ENCODE results near the gene ZNF655.
"Not testable (repeated sequence)": the region's sequence is repeated elsewhere in the genome, so short reads cannot be mapped to it uniquely, and the experiment has no call there.

The ZNF655 gene

DNA sequence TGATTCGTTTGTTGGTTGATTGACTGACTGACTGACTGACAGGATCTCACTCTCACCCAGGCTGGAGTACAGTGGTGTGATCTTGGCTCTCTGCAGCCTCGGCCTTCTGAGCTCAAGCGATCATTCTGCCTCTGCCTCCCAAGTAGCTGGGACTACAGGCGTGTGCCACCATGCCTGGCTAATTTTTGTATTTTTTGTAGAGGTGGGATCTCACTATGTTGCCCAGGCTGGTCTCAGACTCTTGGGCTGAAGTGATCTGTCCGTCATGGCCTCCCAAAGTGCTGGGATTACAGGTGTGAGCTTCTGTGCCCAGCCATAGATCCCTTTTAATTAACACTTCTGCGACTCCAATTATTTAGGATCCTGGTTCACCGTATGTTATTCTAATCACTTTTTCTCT is 10.3 kb downstream of the ZNF655 start:
- not testable (repeated sequence) for H3K27me3 ChIP-seq (ENCODE audit: insufficient read depth, low read length); H3K4me1 ChIP-seq (ENCODE audit: insufficient read depth, low read length); H2AFZ ChIP-seq (ENCODE audit: low read depth, low read length); H3K9me3 ChIP-seq (ENCODE audit: low read length); H3K4me3 ChIP-seq (ENCODE audit: low read length)
- peaks cover 72% of the 10 kb centered on the region for H3K36me3 ChIP-seq (ENCODE audit: insufficient read depth, low read length)

DNA sequence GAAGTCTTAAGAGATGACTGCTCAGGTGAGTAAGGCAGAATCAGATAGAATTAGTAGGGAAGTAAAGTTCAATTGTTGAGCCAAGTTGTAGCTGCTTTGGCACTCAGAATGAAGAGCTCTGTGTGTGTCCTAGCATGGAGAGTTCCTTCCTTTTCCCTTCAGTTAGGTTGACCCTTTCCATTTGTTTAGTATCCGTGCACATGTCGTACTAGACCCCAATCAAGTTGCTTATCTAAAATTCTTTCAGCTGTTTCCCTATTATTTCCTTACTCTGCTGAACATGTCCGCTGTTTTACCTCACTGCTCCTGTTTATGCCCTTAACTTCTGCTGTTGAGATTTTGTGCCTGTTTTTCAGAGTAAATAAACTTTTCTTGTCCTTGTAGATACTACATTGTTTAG is 13.3 kb downstream of the ZNF655 start:
- Histone ChIP-seq H2AFZ (ENCODE audit: low read depth, low read length) (no peak overlapping the region), H3K9me3 (ENCODE audit: low read length) (peaks cover 2% of the 10 kb centered on the region), H3K4me1 (ENCODE audit: insufficient read depth, low read length) (no peaks in the 10 kb centered on the region), H3K27me3 (ENCODE audit: insufficient read depth, low read length) (no peaks in the 10 kb centered on the region), H3K36me3 (ENCODE audit: insufficient read depth, low read length) (peaks cover 60% of the 10 kb centered on the region), H3K4me3 (ENCODE audit: low read length) (no peak overlapping the region)

DNA sequence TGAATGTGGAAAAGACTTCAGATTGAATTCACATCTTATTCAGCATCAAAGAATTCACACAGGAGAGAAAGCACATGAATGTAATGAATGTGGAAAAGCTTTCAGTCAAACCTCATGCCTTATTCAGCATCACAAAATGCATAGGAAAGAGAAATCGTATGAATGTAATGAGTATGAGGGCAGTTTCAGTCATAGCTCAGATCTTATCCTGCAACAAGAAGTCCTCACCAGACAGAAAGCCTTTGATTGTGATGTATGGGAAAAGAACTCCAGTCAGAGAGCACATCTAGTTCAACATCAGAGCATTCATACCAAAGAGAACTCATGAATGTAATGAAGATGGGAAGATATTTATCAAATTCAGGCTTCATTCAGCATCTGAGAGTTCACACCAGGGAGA is 14.8 kb downstream of the ZNF655 start:
- peaks cover 57% of the 10 kb centered on the region for H3K36me3 ChIP-seq (ENCODE audit: insufficient read depth, low read length)
- no peaks in the 10 kb centered on the region for H3K4me1 ChIP-seq (ENCODE audit: insufficient read depth, low read length)
- H3K9me3 ChIP-seq (ENCODE audit: low read length), result peaks cover 2% of the 10 kb centered on the region
- no peak overlapping the region for H3K4me3 ChIP-seq (ENCODE audit: low read length)
- H3K27me3 ChIP-seq (ENCODE audit: insufficient read depth, low read length), result no peaks in the 10 kb centered on the region
- H2AFZ ChIP-seq (ENCODE audit: low read depth, low read length), result no peak overlapping the region

DNA sequence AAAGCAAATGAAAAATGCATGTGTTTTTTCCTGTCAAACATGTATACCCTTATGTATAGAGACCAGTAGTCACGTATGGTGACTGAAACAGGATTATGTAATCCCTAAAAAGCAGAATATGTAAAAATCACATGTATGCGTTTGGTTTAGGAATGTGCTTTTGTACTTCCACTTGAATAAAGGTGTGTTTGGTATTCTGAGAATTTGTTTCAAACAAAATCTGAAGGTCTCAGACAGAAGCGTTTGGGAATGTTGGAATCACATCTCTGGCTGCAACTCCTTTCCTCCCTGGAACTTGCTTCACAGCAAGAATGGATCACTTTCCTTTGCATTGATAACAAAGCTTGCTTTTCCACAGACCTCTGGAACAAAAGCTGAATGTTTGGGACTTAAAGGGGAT is 17.8 kb downstream of the ZNF655 start:
- Histone ChIP-seq H3K36me3 (ENCODE audit: insufficient read depth, low read length) (peaks cover 31% of the 10 kb centered on the region), H2AFZ (ENCODE audit: low read depth, low read length) (no peak overlapping the region), H3K27me3 (ENCODE audit: insufficient read depth, low read length) (no peaks in the 10 kb centered on the region), H3K4me3 (ENCODE audit: low read length) (no peak overlapping the region), H3K9me3 (ENCODE audit: low read length) (no peaks in the 10 kb centered on the region), H3K4me1 (ENCODE audit: insufficient read depth, low read length) (no peaks in the 10 kb centered on the region)

DNA sequence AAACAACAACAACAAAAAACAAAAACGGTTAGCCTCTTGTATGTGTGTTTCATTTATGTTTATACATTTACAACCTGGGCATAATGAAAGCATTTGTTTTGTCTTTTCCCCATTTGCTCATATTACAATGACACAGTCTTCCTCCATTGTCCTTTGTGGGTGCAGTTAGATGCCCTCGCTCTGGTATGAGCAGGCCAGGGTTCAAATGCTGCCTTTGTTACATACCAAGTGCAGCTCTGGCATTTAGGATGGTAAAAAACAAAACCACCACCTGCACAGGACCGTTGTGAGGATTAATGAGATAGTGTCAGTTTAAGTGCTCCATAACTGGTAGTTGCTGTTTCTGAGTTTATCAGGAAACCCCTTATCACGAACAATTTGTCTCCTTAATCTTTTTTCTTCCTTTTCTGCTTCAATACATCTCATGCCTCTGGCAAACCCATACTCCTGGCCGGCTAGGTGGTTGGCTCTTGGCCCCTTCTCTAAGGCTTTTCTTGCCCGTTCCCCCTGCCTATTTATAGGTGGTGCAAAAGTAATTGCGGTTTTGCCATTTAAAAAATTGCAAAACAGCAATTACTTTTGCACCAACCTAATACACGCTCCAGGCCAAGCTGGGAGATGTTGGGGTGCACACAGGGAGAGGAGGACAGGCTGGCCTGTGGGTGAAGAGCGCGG is 21.0 kb downstream of the ZNF655 start:
- Histone ChIP-seq H3K27me3 (ENCODE audit: insufficient read depth, low read length) (no peaks in the 10 kb centered on the region), H3K9me3 (ENCODE audit: low read length) (no peaks in the 10 kb centered on the region), H2AFZ (ENCODE audit: low read depth, low read length) (no peak overlapping the region), H3K36me3 (ENCODE audit: insufficient read depth, low read length) (peaks cover 5% of the 10 kb centered on the region), H3K4me1 (ENCODE audit: insufficient read depth, low read length) (no peaks in the 10 kb centered on the region), H3K4me3 (ENCODE audit: low read length) (no peak overlapping the region)

DNA sequence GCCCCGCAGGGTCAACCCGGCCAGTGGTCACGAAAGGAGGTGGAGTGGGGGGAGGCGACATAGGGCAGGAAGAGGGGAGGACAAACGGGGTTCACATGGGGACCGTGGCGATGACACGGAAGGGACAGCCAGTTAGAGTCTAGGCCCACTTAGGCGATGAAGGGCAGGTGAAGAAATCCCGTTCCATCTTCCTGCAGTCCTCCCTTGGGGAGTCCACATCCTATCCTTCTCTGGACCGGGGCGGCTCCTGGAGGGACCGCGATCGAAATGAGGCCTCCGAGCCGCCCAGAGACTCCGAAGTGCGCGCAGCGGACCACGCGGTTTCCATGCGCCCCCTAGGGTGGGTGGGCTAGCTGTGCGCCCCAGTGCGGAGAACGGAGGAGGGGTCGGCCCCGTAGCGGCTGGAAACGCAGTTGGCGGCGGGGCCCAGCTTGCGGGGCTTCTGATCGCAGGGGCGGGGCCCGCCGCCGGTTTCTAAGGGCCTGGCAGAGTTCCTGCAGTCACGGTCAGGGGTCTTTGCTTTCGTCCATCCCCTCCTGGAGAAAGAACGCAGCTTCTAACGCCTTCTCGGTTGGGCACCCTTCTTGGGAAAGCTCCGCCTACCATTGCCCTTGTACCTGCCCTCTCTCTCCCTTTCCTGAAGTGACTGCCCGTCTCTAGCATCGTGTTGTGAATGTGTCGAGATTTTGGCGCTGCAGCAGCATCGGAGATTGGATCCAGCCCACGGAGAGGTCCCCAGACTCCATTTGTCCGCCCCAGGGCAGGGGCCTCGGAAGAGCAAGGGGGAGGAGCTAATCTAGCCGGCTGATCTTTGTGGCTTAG is 21.7 kb downstream of the ZNF655 start:
- Histone ChIP-seq H2AFZ (ENCODE audit: low read depth, low read length) (peak overlapping the region; percentile 23), H3K4me3 (ENCODE audit: low read length) (peak overlapping the region; percentile 41), H3K36me3 (ENCODE audit: insufficient read depth, low read length) (no peaks in the 10 kb centered on the region), H3K4me1 (ENCODE audit: insufficient read depth, low read length) (no peaks in the 10 kb centered on the region), H3K9me3 (ENCODE audit: low read length) (no peaks in the 10 kb centered on the region), H3K27me3 (ENCODE audit: insufficient read depth, low read length) (no peaks in the 10 kb centered on the region)

DNA sequence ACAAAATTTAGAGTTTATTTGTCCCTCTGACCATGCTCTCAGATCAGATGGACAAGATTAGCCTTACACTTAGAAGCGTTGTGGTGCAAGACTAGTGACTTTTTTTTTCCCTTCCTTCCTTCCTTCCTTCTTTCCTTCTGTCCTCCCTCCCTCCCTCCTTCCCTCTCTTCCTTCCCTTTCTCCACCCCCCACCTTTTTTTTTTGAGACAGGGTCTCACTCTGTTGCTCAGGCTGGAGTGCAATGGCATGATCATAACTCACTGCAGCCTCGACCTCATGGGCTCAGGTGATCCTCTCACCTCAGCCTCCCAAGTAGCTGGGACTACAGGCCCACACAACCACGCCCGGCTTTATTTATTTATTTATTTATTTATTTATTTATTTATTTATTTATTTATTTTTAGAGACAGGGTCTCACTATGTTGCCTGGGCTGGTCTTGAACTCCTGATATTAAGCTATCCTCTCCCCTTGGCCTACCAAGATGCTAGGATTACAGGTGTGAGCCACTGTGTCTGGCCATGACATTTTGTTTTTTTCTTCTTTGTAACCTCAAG is 22.4 kb downstream of the ZNF655 start:
- H3K4me1 ChIP-seq (ENCODE audit: insufficient read depth, low read length); H3K27me3 ChIP-seq (ENCODE audit: insufficient read depth, low read length); H3K9me3 ChIP-seq (ENCODE audit: low read length); H3K36me3 ChIP-seq (ENCODE audit: insufficient read depth, low read length): not testable (repeated sequence)
- peak overlapping the region; percentile 23 for H2AFZ ChIP-seq (ENCODE audit: low read depth, low read length)
- H3K4me3 ChIP-seq (ENCODE audit: low read length), result peak overlapping the region; percentile 41

DNA sequence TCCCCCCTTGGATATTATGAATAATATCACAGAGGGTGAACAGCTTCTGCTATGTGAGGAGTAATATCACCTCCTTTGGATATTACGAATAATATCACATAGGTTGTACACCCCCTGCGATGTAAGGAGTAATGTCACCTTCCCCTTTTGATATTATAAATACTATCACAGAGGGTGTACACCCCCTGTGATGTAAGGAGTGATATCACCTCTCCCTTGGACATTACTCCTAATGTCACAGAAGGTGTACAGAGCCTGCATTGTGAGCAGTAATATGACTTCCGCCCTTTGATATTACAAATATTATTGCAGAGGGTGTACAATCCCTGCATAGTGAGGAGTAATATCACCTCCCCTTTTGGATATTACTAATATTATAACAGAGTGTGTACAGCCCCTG is 30.4 kb downstream of the ZNF655 start:
- Histone ChIP-seq H3K4me3 (ENCODE audit: low read length) (no peak overlapping the region), H3K4me1 (ENCODE audit: insufficient read depth, low read length) (no peaks in the 10 kb centered on the region), H3K9me3 (ENCODE audit: low read length) (no peaks in the 10 kb centered on the region), H3K36me3 (ENCODE audit: insufficient read depth, low read length) (no peaks in the 10 kb centered on the region), H3K27me3 (ENCODE audit: insufficient read depth, low read length) (no peaks in the 10 kb centered on the region), H2AFZ (ENCODE audit: low read depth, low read length) (no peak overlapping the region)

DNA sequence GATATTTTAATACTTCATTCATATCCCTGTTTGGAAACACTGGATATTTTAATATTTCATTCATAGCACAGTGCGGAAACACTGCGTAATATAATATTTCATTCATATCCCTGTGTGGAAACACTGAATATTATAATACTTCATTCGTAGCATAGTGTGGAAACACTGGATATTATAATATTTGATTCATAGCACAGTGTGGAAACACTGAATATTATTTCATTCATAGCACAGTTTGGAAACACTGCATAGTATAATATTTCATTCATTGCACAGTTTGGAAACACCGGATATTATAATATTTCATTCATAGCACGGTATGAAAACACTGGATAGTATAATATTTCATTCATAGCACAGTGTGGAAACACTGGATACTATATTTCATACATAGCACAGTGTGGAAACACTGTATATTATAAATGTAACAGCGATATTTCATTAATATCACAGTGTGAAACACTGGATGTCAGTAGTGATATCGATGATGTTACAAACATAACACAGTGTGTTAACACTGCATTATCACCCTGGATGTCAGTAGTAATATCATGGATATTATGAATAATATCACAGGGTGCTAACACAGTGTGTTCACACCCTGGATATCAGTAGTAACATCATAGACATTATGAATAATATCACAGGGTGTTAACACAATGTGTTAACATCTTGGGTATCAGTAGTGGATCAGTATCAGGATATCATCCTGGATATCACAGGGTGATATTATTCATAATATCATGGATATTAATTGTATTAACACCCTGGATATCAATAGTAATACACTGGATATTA is 36.7 kb downstream of the ZNF655 start:
- H3K36me3 ChIP-seq (ENCODE audit: insufficient read depth, low read length), result no peaks in the 10 kb centered on the region
- H3K27me3 ChIP-seq (ENCODE audit: insufficient read depth, low read length), result no peaks in the 10 kb centered on the region
- no peak overlapping the region for H2AFZ ChIP-seq (ENCODE audit: low read depth, low read length)
- H3K4me1 ChIP-seq (ENCODE audit: insufficient read depth, low read length), result no peaks in the 10 kb centered on the region
- no peak overlapping the region for H3K4me3 ChIP-seq (ENCODE audit: low read length)
- no peaks in the 10 kb centered on the region for H3K9me3 ChIP-seq (ENCODE audit: low read length)

DNA sequence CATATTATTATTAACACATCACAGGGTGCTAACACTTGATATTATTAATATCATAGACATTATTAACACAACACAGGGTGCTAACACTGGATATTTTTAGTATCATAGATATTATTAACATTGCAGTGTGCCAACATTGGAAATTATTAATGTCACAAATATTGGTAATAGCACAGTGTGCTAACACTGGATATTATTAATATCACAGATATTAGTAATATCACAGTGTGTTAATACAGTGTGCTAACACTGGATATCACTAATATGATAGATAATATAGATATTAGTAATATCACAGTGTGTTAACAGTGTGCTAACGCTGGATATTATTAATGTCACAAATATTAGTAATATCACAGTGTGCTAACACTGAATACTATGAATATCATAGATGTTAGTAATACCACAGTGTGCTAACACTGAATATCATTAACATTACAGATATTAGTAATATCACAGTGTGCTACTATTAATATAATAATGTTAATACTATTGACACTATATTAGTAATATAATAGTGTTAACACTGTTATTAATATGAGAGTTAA is 38.0 kb downstream of the ZNF655 start:
- Histone ChIP-seq H3K4me1 (ENCODE audit: insufficient read depth, low read length) (no peaks in the 10 kb centered on the region), H3K36me3 (ENCODE audit: insufficient read depth, low read length) (no peaks in the 10 kb centered on the region), H3K9me3 (ENCODE audit: low read length) (no peaks in the 10 kb centered on the region), H3K4me3 (ENCODE audit: low read length) (no peak overlapping the region), H2AFZ (ENCODE audit: low read depth, low read length) (no peak overlapping the region), H3K27me3 (ENCODE audit: insufficient read depth, low read length) (no peaks in the 10 kb centered on the region)

DNA sequence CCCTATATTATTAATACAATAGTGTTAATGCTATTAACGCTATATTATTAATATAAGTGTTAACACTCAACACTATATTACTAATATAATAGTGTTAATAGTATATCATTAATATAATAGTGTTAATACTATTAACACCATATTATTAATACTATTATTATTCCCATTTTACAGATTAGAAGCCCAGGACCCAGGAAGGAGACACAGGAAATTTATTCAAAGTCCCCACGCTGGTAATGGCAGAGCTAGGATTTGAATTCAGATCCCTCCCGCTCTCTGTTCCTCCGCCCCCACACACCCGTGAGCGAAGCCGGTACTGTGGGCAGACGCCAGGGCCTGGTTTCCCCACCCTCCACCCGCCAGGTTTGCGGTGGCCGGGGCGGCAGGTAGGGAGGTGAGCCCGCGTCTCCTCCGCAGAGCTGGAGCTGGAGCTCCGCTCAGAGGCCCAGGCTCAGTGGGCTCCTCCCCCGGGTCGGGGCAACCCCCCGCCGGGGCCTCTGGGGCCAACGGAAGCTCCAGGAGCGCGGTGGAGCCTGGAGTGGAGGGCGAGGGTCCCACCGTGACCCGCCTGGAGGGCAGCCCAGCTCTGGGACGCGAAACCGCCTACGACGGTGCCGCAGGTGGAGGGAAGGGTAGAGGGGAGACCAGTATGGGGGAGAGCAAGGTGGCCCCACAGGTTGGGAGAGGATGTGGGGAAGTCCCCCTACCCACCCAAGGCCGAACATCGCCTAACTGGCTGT is 39.5 kb downstream of the ZNF655 start, which contains the start of gene TMEM225B:
TSS of gene TMEM225B (plus strand) at position 506 of the 740 bp plus-strand sequence. CDS start 6,122 bp downstream, outside the sequence.
- no peaks in the 10 kb centered on the region for H3K9me3 ChIP-seq (ENCODE audit: low read length)
- H3K27me3 ChIP-seq (ENCODE audit: insufficient read depth, low read length), result no peaks in the 10 kb centered on the region
- H3K4me3 ChIP-seq (ENCODE audit: low read length), result no peak within 1 kb of the TSS
- no peaks in the 10 kb centered on the region for H3K36me3 ChIP-seq (ENCODE audit: insufficient read depth, low read length)
- no peaks in the 10 kb centered on the region for H3K4me1 ChIP-seq (ENCODE audit: insufficient read depth, low read length)
- H2AFZ ChIP-seq (ENCODE audit: low read depth, low read length), result no peak within 1 kb of the TSS

DNA sequence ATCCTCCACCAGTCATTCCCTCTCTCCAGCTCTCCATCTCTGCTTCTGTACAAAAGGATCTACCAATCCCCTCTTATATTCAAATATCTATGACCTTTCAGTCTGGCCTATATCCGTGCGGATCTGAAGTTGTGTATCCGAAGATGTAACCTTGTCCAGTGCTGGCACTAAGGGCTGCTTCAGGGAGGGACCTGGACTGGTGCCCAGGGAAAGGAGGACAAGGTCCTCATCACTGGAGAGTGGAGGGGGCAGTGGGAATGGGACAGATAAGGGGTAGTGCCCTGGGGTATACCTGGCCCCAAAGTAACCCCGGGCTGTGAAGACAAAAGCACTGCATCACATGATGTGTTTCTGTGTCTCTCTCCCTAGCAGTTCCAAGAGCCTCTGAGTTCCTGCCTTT is 41.4 kb downstream of the ZNF655 start:
- no peak overlapping the region for H3K4me3 ChIP-seq (ENCODE audit: low read length)
- H2AFZ ChIP-seq (ENCODE audit: low read depth, low read length), result no peak overlapping the region
- H3K27me3 ChIP-seq (ENCODE audit: insufficient read depth, low read length), result no peaks in the 10 kb centered on the region
- H3K4me1 ChIP-seq (ENCODE audit: insufficient read depth, low read length), result no peaks in the 10 kb centered on the region
- no peaks in the 10 kb centered on the region for H3K9me3 ChIP-seq (ENCODE audit: low read length)
- H3K36me3 ChIP-seq (ENCODE audit: insufficient read depth, low read length), result no peaks in the 10 kb centered on the region
